ENCODE data around the gene RASEF.

GRCh38 chr9:82989929-82990328, 73.0 kb downstream of the RASEF start:
- TF ChIP-seq, protein P1, sequence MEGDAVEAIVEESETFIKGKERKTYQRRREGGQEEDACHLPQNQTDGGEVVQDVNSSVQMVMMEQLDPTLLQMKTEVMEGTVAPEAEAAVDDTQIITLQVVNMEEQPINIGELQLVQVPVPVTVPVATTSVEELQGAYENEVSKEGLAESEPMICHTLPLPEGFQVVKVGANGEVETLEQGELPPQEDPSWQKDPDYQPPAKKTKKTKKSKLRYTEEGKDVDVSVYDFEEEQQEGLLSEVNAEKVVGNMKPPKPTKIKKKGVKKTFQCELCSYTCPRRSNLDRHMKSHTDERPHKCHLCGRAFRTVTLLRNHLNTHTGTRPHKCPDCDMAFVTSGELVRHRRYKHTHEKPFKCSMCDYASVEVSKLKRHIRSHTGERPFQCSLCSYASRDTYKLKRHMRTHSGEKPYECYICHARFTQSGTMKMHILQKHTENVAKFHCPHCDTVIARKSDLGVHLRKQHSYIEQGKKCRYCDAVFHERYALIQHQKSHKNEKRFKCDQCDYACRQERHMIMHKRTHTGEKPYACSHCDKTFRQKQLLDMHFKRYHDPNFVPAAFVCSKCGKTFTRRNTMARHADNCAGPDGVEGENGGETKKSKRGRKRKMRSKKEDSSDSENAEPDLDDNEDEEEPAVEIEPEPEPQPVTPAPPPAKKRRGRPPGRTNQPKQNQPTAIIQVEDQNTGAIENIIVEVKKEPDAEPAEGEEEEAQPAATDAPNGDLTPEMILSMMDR (conservative IDR thresholded peaks at IDR 0.05; ENCODE audit: low read length): no peak
- no peak for TF ChIP-seq EZH2phosphoT487 (IDR thresholded peaks at IDR 0.05; ENCODE audit: borderline replicate concordance)

Measured in Loucy (cell line).